Pancreas (tissue), 10 donors: Measurements from ENCODE around the gene GAD2. TPM values are rescaled to one million over a fixed set of nuclear protein-coding genes. Genes with fewer than 3 reads are reported as not detected.

Source experiments
- ATAC-seq, 4 donors: fragments of 200-7000 bp; cut with Tn5 transposase; one replicate each; pipeline versions ENCODE4 v1.8.0 to v1.9.1; 2020; ENCODE audit warnings: mild to moderate bottlenecking in 4 of 4, moderate library complexity in 4 of 4
- DNase-seq, 6 donors: peaks; one replicate each; pipeline ENCODE4 v3.0.0-alpha.2; 2020
- FAIRE-seq: peaks from 2 replicates; lab custom pipeline; 2012; peaks lifted over from hg19 to GRCh38; lab: Jason Lieb, UNC
- H3K27ac ChIP-seq, 4 donors: fragments of 200-600 bp; sonication (generic); 1 replicate in 3 of 4; 2 replicates in 1 of 4; pipeline versions ENCODE4 v1.5.0 to v1.8.0; 2020
- H3K27me3 ChIP-seq, 4 donors: fragments of 200-600 bp; one replicate each; pipeline ENCODE4 v1.8.0; 2021
- H3K36me3 ChIP-seq, 3 donors: fragments of 200-600 bp; sonication (generic) in 1 of 3; one replicate each; pipeline versions ENCODE4 v1.5.0 to v1.8.0; 2020 to 2021
- H3K4me1 ChIP-seq, 3 donors: fragments of 200-600 bp; one replicate each; pipeline ENCODE4 v1.8.0; 2021
- H3K4me3 ChIP-seq, 4 donors: fragments of 200-600 bp; sonication (generic) in 2 of 4; one replicate each; pipeline versions ENCODE4 v1.5.0 to v1.8.0; 2020 to 2021
- H3K9me3 ChIP-seq, 4 donors: fragments of 200-600 bp; one replicate each; pipeline ENCODE4 v1.8.0; 2021
- CTCF ChIP-seq, 4 donors: fragments of 200-600 bp; sonication (generic) in 3 of 4; IDR thresholded peaks; one replicate each; pipeline versions ENCODE4 v1.5.0 to v1.8.0; 2021; ENCODE audit warnings: antibody characterized with exemption in 4 of 4
- WGBS, 2 donors: extraction: QIAGEN DNeasy Blood & Tissue Kit; methylation state at CpG; one replicate each; pipeline ENCODE4 v1.1.7; 2013; 5-methylcytosine and 5-hydroxymethylcytosine counted together
- intact Hi-C, 3 donors: fragments of 100-400 bp; cut with DNase I; formaldehyde crosslinking; loops; one replicate each; pipeline versions ENCODE4 v1.11.1 to v1.14.2; 2022
- polyA plus RNA-seq, 2 donors: library from polyadenylated mRNA; stranded (reverse); fragments of 200-250 nt; gene quantifications; one replicate each; pipeline ENCODE4 v1.2.3, GENCODE V29; 2013
- total RNA-seq, 6 donors: library from RNA; stranded (reverse); fragmentation: NEBNext Ultra II Directional in 4 of 6; extraction: Animal tissue kit (Norgen Biotek cat#: 25700) in 4 of 6; gene quantifications; one replicate each; pipeline versions ENCODE4 v1.2.1 to v1.2.4, GENCODE V29; 2021 to 2023
- donor health status: healthy with polysubstance abuse.
- donor health status: DM: no; HTN: no; CAD: no; lungs with moderate emphysema.
- donor health status: DM: no; HTN: no; CAD: no.
- donor health status: control.
- donor health status: control.
- donor health status: Bipolar disorder and iron deficiency.
- donor health status: DM: yes; HTN: yes; CAD: no.
- donor health status: DM: no; HTN: no; CAD: no.
- donor health status: DM: no; HTN: no; CAD: no.
- donor health status: DM: yes; HTN: yes; CAD: no.

The GAD2 gene
- total and polyA plus RNA-seq, 8 donors: 1.9 to 64.7 (median 8.6) TPM

- Histone ChIP-seq H3K9me3 (no peaks in the 10 kb centered on the region), H3K4me3 (no peak overlapping the region), H3K27ac (no peak overlapping the region), H3K27me3 (no peaks in the 10 kb centered on the region), H3K4me1 (no peaks in the 10 kb centered on the region), H3K36me3 (no peaks in the 10 kb centered on the region)
- 24 to 59% methylated on average over 3 of the region's 3 CpGs for WGBS, 2 donors
- peak in 3 of 4 donors; percentile 24 to 49 (median 46) for ATAC-seq
- TF ChIP-seq CTCF (IDR thresholded peaks at IDR 0.05): no peak
- intact Hi-C loops: loop anchor here in 2 of 3 donors (10.0 kb wide), 1 partner anchor 223 kb away; no protein-coding TSS in a partner anchor
- DNase-seq: no peak
- FAIRE-seq: no peak
Observed at GRCh38 chr10:26331371-26331770, 114.8 kb downstream of the GAD2 start.

- intact Hi-C loops: loop anchor here in 2 of 3 donors (10.0 kb wide), 1 partner anchor 220 kb away; no protein-coding TSS in a partner anchor
- no peak for TF ChIP-seq CTCF (IDR thresholded peaks at IDR 0.05)
- Histone ChIP-seq H3K36me3 (no peaks in the 10 kb centered on the region), H3K4me3 (no peak overlapping the region), H3K27me3 (no peaks in the 10 kb centered on the region), H3K27ac (no peak overlapping the region), H3K4me1 (no peaks in the 10 kb centered on the region), H3K9me3 (no peaks in the 10 kb centered on the region)
- ATAC-seq (no peak), FAIRE-seq (no peak), DNase-seq (no peak)
- WGBS, 2 donors: 47 to 62% methylated on average over 4 of the region's 4 CpGs
Observed at GRCh38 chr10:26334232-26334931, 117.8 kb downstream of the GAD2 start.

- no peaks in the 10 kb centered on the region for H3K27me3 ChIP-seq
- WGBS, 2 donors: 9 to 12% methylated on average over 7 of the region's 7 CpGs
- no peaks in the 10 kb centered on the region for H3K36me3 ChIP-seq
- intact Hi-C loops: loop anchor here in 2 of 3 donors (10.0 kb wide), 1 partner anchor 220 kb away; no protein-coding TSS in a partner anchor
- no peak overlapping the region for H3K27ac ChIP-seq
- FAIRE-seq (no peak), DNase-seq (peak in 3 of 6 donors; percentile 7 to 44 (median 28)), ATAC-seq (peak; percentile 58 to 93 (median 91))
- no peaks in the 10 kb centered on the region for H3K9me3 ChIP-seq
- peak overlapping the region in 1 of 4 donors; percentile 5 for H3K4me3 ChIP-seq
- no peaks in the 10 kb centered on the region for H3K4me1 ChIP-seq
- TF ChIP-seq CTCF (IDR thresholded peaks at IDR 0.05): peak in 3 of 4 donors; percentile 25 to 57 (median 33)
Observed at GRCh38 chr10:26334932-26335573, 118.5 kb downstream of the GAD2 start.

GRCh38 chr10:26335574-26336093 lies 119.1 kb downstream of the GAD2 start:
- FAIRE-seq (no peak), ATAC-seq (no peak), DNase-seq (no peak)
- no peaks in the 10 kb centered on the region for H3K4me1 ChIP-seq
- H3K9me3 ChIP-seq: no peaks in the 10 kb centered on the region
- intact Hi-C loops: loop anchor here in 2 of 3 donors (10.0 kb wide), 1 partner anchor 219 kb away; no protein-coding TSS in a partner anchor
- no peaks in the 10 kb centered on the region for H3K36me3 ChIP-seq
- TF ChIP-seq CTCF (IDR thresholded peaks at IDR 0.05): no peak
- WGBS, 2 donors: 53 to 57% methylated on average over 6 of the region's 6 CpGs
- H3K4me3 ChIP-seq: peak overlapping the region in 1 of 4 donors; percentile 5
- no peak overlapping the region for H3K27ac ChIP-seq
- H3K27me3 ChIP-seq: no peaks in the 10 kb centered on the region
